WTC11 (cell line): ENCODE results near the gene NKAIN4.

Source experiments
- FOXP1 ChIP-seq: sonication (generic); formaldehyde crosslinking; IDR thresholded peaks from 2 replicates; pipeline ENCODE4 v1.8.0; 2022; ENCODE audit warnings: missing genetic modification reagents, mild to moderate bottlenecking, moderate library complexity, borderline replicate concordance
- JUN ChIP-seq: sonication (generic); formaldehyde crosslinking; IDR thresholded peaks from 2 replicates; pipeline ENCODE4 v1.8.0; 2023; ENCODE audit warnings: mild to moderate bottlenecking, missing genetic modification reagents
- MXD4 ChIP-seq: fragments of 250-450 bp; sonication (Bioruptor Pico); IDR thresholded peaks from 2 replicates; pipeline ENCODE4 v1.8.0; 2021; ENCODE audit warnings: mild to moderate bottlenecking, moderate library complexity, borderline replicate concordance
- RELA ChIP-seq: sonication (generic); formaldehyde crosslinking; IDR thresholded peaks from 2 replicates; pipeline ENCODE4 v1.8.1; 2022; ENCODE audit warnings: missing genetic modification reagents, mild to moderate bottlenecking, borderline replicate concordance
- SMAD4 ChIP-seq: sonication (generic); formaldehyde crosslinking; IDR thresholded peaks from 2 replicates; pipeline ENCODE4 v1.8.0; 2022; ENCODE audit warnings: mild to moderate bottlenecking, missing genetic modification reagents
- TCF7 ChIP-seq: sonication (generic); formaldehyde crosslinking; IDR thresholded peaks from 2 replicates; pipeline ENCODE4 v1.8.0; 2022; ENCODE audit warnings: mild to moderate bottlenecking, low read depth, missing genetic modification reagents, moderate library complexity
- TP53 ChIP-seq: sonication (generic); formaldehyde crosslinking; IDR thresholded peaks from 2 replicates; pipeline ENCODE4 v1.8.1; 2023; ENCODE audit warnings: mild to moderate bottlenecking, missing genetic modification reagents
- ZNF138 ChIP-seq: sonication (generic); formaldehyde crosslinking; conservative IDR thresholded peaks from 2 replicates; pipeline ENCODE4 v1.8.1; 2022; ENCODE audit warnings: mild to moderate bottlenecking, moderate library complexity, missing genetic modification reagents
- ZNF232 ChIP-seq: sonication (generic); formaldehyde crosslinking; IDR thresholded peaks from 2 replicates; pipeline ENCODE4 v1.8.0; 2022; ENCODE audit warnings: mild to moderate bottlenecking, missing genetic modification reagents
- TF ChIP-seq, protein P1 (sequence below): sonication (generic); formaldehyde crosslinking; IDR thresholded peaks from 2 replicates; pipeline ENCODE4 v1.8.0; 2022; ENCODE audit warnings: mild to moderate bottlenecking, missing genetic modification reagents
- TF ChIP-seq, protein P2 (sequence below): fragments of 200-600 bp; IDR thresholded peaks from 2 replicates; pipeline ENCODE4 v1.8.0; 2022; ENCODE audit warnings: antibody characterized with exemption
- TF ChIP-seq, protein P3 (sequence below): sonication (generic); formaldehyde crosslinking; IDR thresholded peaks from 2 replicates; pipeline ENCODE4 v1.8.1; 2023; ENCODE audit warnings: mild to moderate bottlenecking, missing genetic modification reagents, borderline replicate concordance
- TF ChIP-seq, protein P4 (sequence below): sonication (generic); formaldehyde crosslinking; IDR thresholded peaks from 2 replicates; pipeline ENCODE4 v1.8.1; 2022; ENCODE audit warnings: low read depth, missing genetic modification reagents, borderline replicate concordance
- TF ChIP-seq, protein P5 (sequence below): sonication (generic); formaldehyde crosslinking; conservative IDR thresholded peaks from 2 replicates; pipeline ENCODE4 v1.8.1; 2023; ENCODE audit warnings: mild to moderate bottlenecking, low read depth, missing genetic modification reagents, moderate library complexity

DNA sequence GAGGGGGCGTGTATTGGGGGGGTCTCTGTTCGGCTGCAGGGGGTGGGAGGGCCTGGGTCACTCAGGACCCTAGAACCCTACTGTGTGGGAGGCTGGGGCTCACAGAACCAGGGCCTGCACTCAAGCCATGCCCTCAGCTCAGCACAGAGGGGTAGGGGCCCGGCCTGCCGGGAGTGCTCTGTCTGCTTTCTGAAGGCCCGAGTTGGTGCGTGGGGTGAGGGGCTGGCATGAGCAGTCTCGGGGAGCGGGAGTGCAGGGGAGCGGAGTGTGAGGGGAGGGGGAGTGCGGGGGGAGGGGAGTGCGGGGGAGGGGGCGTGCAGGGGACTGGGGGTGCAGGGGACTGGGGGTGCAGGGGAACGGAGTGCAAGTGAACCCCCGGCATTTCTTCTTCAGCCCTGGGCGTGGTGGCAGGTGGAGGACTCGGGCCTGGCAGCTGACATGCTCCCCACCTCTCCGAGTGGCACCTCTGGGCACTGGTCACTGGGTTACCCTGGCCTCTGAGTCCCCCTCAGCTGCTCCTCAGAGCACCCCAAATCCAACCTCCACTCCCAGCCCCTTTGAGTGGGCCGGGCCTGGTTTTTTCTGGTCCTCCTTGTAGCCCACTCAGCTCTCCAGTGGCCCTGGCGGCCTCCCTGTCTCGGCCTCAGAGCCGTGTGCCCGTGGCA lies 39.7 kb upstream of the NKAIN4 start:
- TF ChIP-seq, protein P1, sequence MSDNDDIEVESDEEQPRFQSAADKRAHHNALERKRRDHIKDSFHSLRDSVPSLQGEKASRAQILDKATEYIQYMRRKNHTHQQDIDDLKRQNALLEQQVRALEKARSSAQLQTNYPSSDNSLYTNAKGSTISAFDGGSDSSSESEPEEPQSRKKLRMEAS (CRISPR knock-in tag): no peak
- TF ChIP-seq MXD4 (CRISPR knock-in tag) (no peak), TP53 (no peak), FOXP1 (CRISPR knock-in tag) (no peak), JUN (CRISPR knock-in tag) (no peak), RELA (no peak), ZNF138 (CRISPR knock-in tag) (no peak), SMAD4 (CRISPR knock-in tag) (no peak), ZNF232 (CRISPR knock-in tag) (no peak), TCF7 (CRISPR knock-in tag) (no peak)
- TF ChIP-seq, protein P2, sequence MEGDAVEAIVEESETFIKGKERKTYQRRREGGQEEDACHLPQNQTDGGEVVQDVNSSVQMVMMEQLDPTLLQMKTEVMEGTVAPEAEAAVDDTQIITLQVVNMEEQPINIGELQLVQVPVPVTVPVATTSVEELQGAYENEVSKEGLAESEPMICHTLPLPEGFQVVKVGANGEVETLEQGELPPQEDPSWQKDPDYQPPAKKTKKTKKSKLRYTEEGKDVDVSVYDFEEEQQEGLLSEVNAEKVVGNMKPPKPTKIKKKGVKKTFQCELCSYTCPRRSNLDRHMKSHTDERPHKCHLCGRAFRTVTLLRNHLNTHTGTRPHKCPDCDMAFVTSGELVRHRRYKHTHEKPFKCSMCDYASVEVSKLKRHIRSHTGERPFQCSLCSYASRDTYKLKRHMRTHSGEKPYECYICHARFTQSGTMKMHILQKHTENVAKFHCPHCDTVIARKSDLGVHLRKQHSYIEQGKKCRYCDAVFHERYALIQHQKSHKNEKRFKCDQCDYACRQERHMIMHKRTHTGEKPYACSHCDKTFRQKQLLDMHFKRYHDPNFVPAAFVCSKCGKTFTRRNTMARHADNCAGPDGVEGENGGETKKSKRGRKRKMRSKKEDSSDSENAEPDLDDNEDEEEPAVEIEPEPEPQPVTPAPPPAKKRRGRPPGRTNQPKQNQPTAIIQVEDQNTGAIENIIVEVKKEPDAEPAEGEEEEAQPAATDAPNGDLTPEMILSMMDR: no peak
- TF ChIP-seq, protein P3, sequence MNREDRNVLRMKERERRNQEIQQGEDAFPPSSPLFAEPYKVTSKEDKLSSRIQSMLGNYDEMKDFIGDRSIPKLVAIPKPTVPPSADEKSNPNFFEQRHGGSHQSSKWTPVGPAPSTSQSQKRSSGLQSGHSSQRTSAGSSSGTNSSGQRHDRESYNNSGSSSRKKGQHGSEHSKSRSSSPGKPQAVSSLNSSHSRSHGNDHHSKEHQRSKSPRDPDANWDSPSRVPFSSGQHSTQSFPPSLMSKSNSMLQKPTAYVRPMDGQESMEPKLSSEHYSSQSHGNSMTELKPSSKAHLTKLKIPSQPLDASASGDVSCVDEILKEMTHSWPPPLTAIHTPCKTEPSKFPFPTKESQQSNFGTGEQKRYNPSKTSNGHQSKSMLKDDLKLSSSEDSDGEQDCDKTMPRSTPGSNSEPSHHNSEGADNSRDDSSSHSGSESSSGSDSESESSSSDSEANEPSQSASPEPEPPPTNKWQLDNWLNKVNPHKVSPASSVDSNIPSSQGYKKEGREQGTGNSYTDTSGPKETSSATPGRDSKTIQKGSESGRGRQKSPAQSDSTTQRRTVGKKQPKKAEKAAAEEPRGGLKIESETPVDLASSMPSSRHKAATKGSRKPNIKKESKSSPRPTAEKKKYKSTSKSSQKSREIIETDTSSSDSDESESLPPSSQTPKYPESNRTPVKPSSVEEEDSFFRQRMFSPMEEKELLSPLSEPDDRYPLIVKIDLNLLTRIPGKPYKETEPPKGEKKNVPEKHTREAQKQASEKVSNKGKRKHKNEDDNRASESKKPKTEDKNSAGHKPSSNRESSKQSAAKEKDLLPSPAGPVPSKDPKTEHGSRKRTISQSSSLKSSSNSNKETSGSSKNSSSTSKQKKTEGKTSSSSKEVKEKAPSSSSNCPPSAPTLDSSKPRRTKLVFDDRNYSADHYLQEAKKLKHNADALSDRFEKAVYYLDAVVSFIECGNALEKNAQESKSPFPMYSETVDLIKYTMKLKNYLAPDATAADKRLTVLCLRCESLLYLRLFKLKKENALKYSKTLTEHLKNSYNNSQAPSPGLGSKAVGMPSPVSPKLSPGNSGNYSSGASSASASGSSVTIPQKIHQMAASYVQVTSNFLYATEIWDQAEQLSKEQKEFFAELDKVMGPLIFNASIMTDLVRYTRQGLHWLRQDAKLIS (CRISPR knock-in tag): no peak
- TF ChIP-seq, protein P4, sequence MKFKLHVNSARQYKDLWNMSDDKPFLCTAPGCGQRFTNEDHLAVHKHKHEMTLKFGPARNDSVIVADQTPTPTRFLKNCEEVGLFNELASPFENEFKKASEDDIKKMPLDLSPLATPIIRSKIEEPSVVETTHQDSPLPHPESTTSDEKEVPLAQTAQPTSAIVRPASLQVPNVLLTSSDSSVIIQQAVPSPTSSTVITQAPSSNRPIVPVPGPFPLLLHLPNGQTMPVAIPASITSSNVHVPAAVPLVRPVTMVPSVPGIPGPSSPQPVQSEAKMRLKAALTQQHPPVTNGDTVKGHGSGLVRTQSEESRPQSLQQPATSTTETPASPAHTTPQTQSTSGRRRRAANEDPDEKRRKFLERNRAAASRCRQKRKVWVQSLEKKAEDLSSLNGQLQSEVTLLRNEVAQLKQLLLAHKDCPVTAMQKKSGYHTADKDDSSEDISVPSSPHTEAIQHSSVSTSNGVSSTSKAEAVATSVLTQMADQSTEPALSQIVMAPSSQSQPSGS (CRISPR knock-in tag): no peak
- TF ChIP-seq, protein P5, sequence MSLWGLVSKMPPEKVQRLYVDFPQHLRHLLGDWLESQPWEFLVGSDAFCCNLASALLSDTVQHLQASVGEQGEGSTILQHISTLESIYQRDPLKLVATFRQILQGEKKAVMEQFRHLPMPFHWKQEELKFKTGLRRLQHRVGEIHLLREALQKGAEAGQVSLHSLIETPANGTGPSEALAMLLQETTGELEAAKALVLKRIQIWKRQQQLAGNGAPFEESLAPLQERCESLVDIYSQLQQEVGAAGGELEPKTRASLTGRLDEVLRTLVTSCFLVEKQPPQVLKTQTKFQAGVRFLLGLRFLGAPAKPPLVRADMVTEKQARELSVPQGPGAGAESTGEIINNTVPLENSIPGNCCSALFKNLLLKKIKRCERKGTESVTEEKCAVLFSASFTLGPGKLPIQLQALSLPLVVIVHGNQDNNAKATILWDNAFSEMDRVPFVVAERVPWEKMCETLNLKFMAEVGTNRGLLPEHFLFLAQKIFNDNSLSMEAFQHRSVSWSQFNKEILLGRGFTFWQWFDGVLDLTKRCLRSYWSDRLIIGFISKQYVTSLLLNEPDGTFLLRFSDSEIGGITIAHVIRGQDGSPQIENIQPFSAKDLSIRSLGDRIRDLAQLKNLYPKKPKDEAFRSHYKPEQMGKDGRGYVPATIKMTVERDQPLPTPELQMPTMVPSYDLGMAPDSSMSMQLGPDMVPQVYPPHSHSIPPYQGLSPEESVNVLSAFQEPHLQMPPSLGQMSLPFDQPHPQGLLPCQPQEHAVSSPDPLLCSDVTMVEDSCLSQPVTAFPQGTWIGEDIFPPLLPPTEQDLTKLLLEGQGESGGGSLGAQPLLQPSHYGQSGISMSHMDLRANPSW: no peak
